Left renal pelvis (tissue), 4 donors: ENCODE data around the gene LEPR. TPM values are rescaled to one million over a fixed set of nuclear protein-coding genes. Genes with fewer than 3 reads are reported as not detected.
"Not testable (repeated sequence)": the region's sequence is repeated elsewhere in the genome, so short reads cannot be mapped to it uniquely, and the experiment has no call there.

ENCODE experiments used
- DNase-seq, 4 donors: peaks; one replicate each; pipeline ENCODE4 v3.0.0-alpha.2; 2013; ENCODE audit warnings: low read depth in 4 of 4, low spot score in 3 of 4
- polyA plus RNA-seq, 4 donors: library from polyadenylated mRNA; unstranded; fragments of 120-200 nt; gene quantifications; one replicate each; pipeline ENCODE4 v1.2.1, GENCODE V29; 2013; ENCODE audit not compliant: insufficient read length in 4 of 4

The LEPR gene
- 10 to 100 TPM in 3 of 4 donors, 1 to 10 TPM in 1; 9.4 to 24.4 (median 13.5) TPM for polyA plus RNA-seq

GRCh38 chr1:65420590-65421350 lies at the start of gene LEPR, which contains the start of gene LEPROT:
LEPR (plus strand) TSS chr1:65420668; CDS start chr1:65565566, 144,898 bp downstream.
LEPROT (plus strand) TSS chr1:65420668; CDS start chr1:65420725, 57 bp downstream.
- DNase-seq, result peak in 3 of 4 donors; percentile 22 to 74 (median 29)

GRCh38 chr1:65371544-65371943 lies 48.9 kb upstream of the LEPR start:
- no peak for DNase-seq

- no peak for DNase-seq
Measured at GRCh38 chr1:65372557-65372956, 47.9 kb upstream of the LEPR start.

- no peak for DNase-seq
Measured at GRCh38 chr1:65377496-65378246, 42.8 kb upstream of the LEPR start.

GRCh38 chr1:65378247-65378946 lies 42.1 kb upstream of the LEPR start:
- DNase-seq, result no peak

GRCh38 chr1:65384426-65384825 lies 36.0 kb upstream of the LEPR start:
- DNase-seq, result not testable (repeated sequence)

- DNase-seq, result no peak
Measured at GRCh38 chr1:65386439-65386838, 34.0 kb upstream of the LEPR start.

- no peak for DNase-seq
Measured at GRCh38 chr1:65387821-65388220, 32.6 kb upstream of the LEPR start.

GRCh38 chr1:65388908-65389695 lies 31.4 kb upstream of the LEPR start:
- DNase-seq, result no peak

GRCh38 chr1:65392497-65392896 lies 28.0 kb upstream of the LEPR start:
- no peak for DNase-seq

GRCh38 chr1:65393347-65393746 lies 27.1 kb upstream of the LEPR start:
- DNase-seq, result no peak

GRCh38 chr1:65393928-65394327 lies 26.5 kb upstream of the LEPR start:
- no peak for DNase-seq

- no peak for DNase-seq
Measured at GRCh38 chr1:65395887-65396612, 24.4 kb upstream of the LEPR start.

GRCh38 chr1:65398083-65398482 lies 22.4 kb upstream of the LEPR start:
- DNase-seq, result no peak

GRCh38 chr1:65399003-65399402 lies 21.5 kb upstream of the LEPR start:
- no peak for DNase-seq

GRCh38 chr1:65401612-65402011 lies 18.9 kb upstream of the LEPR start:
- DNase-seq, result no peak

- DNase-seq, result no peak
Measured at GRCh38 chr1:65404941-65405340, 15.5 kb upstream of the LEPR start.

GRCh38 chr1:65407877-65408276 lies 12.6 kb upstream of the LEPR start:
- DNase-seq, result no peak

- no peak for DNase-seq
Measured at GRCh38 chr1:65409314-65409713, 11.2 kb upstream of the LEPR start.
